Thyroid gland (tissue), 4 donors: ENCODE results near the gene PPP2R5E.

Experiments used
- POLR2A ChIP-seq, 2 donors: fragments of 450-650 bp; IDR thresholded peaks; one replicate each; pipeline ENCODE4 v1.6.1; 2017; ENCODE audit warnings: antibody characterized with exemption in 2 of 2, mild to moderate bottlenecking in 2 of 2, moderate library complexity in 1 of 2
- TF ChIP-seq, protein P1 (sequence below), 6 experiments: fragments of 200-600 bp in 3 of 6; fragments of 450-650 bp in 3 of 6; sonication (generic) in 3 of 6; IDR thresholded peaks; one replicate each; pipeline ENCODE4 v1.5.1; 2016 to 2019; ENCODE audit warnings: antibody characterized with exemption in 6 of 6, mild to moderate bottlenecking in 2 of 6, inconsistent platforms in 1 of 6, moderate library complexity in 1 of 6

DNA sequence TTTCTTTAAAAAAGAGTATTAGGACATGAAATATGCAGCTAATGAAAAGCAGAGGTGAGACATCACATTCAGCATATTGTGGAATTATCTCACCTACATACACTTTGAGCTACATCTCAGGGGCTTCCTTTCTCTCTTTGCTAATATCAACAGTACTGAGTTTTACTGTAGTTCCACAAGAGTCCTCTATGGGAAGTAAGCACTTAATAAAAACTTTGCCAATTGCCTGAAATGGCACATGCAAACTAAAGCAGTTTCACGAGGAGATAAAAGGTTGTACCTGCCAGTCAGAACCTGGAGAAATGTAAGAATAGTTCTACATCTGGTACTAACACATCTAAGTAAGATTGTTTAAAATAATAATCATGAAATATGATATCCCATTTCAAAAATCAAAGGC is 150.9 kb downstream of the PPP2R5E start:
- TF ChIP-seq, protein P1, sequence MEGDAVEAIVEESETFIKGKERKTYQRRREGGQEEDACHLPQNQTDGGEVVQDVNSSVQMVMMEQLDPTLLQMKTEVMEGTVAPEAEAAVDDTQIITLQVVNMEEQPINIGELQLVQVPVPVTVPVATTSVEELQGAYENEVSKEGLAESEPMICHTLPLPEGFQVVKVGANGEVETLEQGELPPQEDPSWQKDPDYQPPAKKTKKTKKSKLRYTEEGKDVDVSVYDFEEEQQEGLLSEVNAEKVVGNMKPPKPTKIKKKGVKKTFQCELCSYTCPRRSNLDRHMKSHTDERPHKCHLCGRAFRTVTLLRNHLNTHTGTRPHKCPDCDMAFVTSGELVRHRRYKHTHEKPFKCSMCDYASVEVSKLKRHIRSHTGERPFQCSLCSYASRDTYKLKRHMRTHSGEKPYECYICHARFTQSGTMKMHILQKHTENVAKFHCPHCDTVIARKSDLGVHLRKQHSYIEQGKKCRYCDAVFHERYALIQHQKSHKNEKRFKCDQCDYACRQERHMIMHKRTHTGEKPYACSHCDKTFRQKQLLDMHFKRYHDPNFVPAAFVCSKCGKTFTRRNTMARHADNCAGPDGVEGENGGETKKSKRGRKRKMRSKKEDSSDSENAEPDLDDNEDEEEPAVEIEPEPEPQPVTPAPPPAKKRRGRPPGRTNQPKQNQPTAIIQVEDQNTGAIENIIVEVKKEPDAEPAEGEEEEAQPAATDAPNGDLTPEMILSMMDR (IDR thresholded peaks at IDR 0.05), result peak in 3 of 6 experiments; percentile 16 to 29 (median 28)
- TF ChIP-seq POLR2A (IDR thresholded peaks at IDR 0.05), result no peak
